ENCODE data around the gene ZBTB7C. TPM values are rescaled to one million over a fixed set of nuclear protein-coding genes. Genes with fewer than 3 reads are reported as not detected.

The ZBTB7C gene
- total and polyA plus RNA-seq, 2 of the 4 experiments (the other 2 are of a cell fraction), result not detected

GRCh38 chr18:48042431-48042830 is 366.8 kb downstream of the ZBTB7C start:
- Histone ChIP-seq H2AK9ac (replicated peaks; ENCODE audit: low read depth, low read length, poor library complexity) (no peak overlapping the region), H3K14ac (replicated peaks; ENCODE audit: low read depth, low read length) (no peak overlapping the region), H3K23ac (ENCODE audit: low read depth, low read length) (no peak overlapping the region), H4K5ac (ENCODE audit: low read depth, low read length) (no peak overlapping the region), H3K36me3 (ENCODE audit: control insufficient read depth, insufficient read depth, low read length) (no peaks in the 10 kb centered on the region), H2BK20ac (ENCODE audit: low read depth, low read length) (no peak overlapping the region), H3K4me1 (ENCODE audit: control insufficient read depth, insufficient read depth, low read length) (no peaks in the 10 kb centered on the region), H2BK5ac (ENCODE audit: low read depth, low read length, poor library complexity, severe bottlenecking) (no peak overlapping the region), H3K18ac (ENCODE audit: low read depth, low read length) (no peak overlapping the region), H3K9me1 (ENCODE audit: insufficient read depth, low read length) (no peaks in the 10 kb centered on the region), H4K8ac (ENCODE audit: low read depth in 2 of 2, low read length in 2 of 2) (no peak overlapping the region), H4K91ac (ENCODE audit: insufficient read depth, low read depth, low read length) (no peak overlapping the region), H3K56ac (ENCODE audit: extremely low read depth, insufficient read depth, low read length) (no peak overlapping the region), H3K4ac (ENCODE audit: low read depth, low read length) (no peak overlapping the region), H3K4me3 (ENCODE audit: insufficient read depth, low read depth, low read length) (no peak overlapping the region), H2AK5ac (ENCODE audit: low read depth, low read length) (no peak overlapping the region), H2AFZ (replicated peaks; ENCODE audit: low read length, poor library complexity) (no peak overlapping the region), H3K79me1 (ENCODE audit: low read depth in 1 of 2, low read length in 2 of 2) (no peaks in the 10 kb centered on the region), H4K20me1 (ENCODE audit: insufficient read depth, low read length) (no peaks in the 10 kb centered on the region), H3K9ac (ENCODE audit: low read depth, low read length) (no peak overlapping the region), H2BK15ac (ENCODE audit: low read depth, low read length) (no peak overlapping the region), H3K9me3 (ENCODE audit: control insufficient read depth, insufficient read depth, low read length) (no peaks in the 10 kb centered on the region), H2BK120ac (ENCODE audit: low read depth, low read length) (no peak overlapping the region), H3K27me3 (ENCODE audit: control insufficient read depth, insufficient read depth, low read length) (peaks cover 3% of the 10 kb centered on the region), H3K4me2 (ENCODE audit: low read depth, low read length) (no peak overlapping the region), H3K27ac (ENCODE audit: insufficient read depth, low read length) (no peak overlapping the region)
- no peak for DNase-seq
- intact Hi-C loops (cut with micrococcal nuclease) (no loop called here), in situ Hi-C loops (cut with MboI; ENCODE audit: low sequenced_read_pairs) (no loop called here), dilution Hi-C loops (cut with HindIII; ENCODE audit: low sequenced_read_pairs, unreplicated experiment) (no loop called here)
- POLR2A ChIA-PET (ENCODE audit: unreplicated experiment), result no interaction called here
- TF ChIP-seq ELK1 (IDR thresholded peaks at IDR 0.05; ENCODE audit: borderline replicate concordance, low read depth, low read length) (no peak), CEBPB (IDR thresholded peaks at IDR 0.05; ENCODE audit: low read depth, low read length) (no peak), MXI1 (IDR thresholded peaks at IDR 0.05; ENCODE audit: borderline replicate concordance, low read depth, low read length) (no peak), BHLHE40 (IDR thresholded peaks at IDR 0.05; ENCODE audit: low read depth, low read length) (no peak), CTCF (conservative IDR thresholded peaks at IDR 0.05; ENCODE audit: low read depth, low read length) (no peak), SMC3 (IDR thresholded peaks at IDR 0.05; ENCODE audit: low read depth, low read length) (no peak), NFE2L2 (IDR thresholded peaks at IDR 0.05; ENCODE audit: low read depth, low read length) (no peak), RFX5 (IDR thresholded peaks at IDR 0.05; ENCODE audit: low read depth, low read length) (no peak), CHD1 (IDR thresholded peaks at IDR 0.05; ENCODE audit: low read depth, low read length) (no peak), USF2 (IDR thresholded peaks at IDR 0.05; ENCODE audit: low read depth, low read length) (no peak), RCOR1 (IDR thresholded peaks at IDR 0.05; ENCODE audit: insufficient replicate concordance, low read length) (no peak), MAFK (IDR thresholded peaks at IDR 0.05; ENCODE audit: low read depth, low read length) (no peak), FOS (IDR thresholded peaks at IDR 0.05; ENCODE audit: low read depth, low read length) (no peak), POLR2A (IDR thresholded peaks at IDR 0.05; ENCODE audit: low read depth, low read length) (no peak), MAZ (IDR thresholded peaks at IDR 0.05; ENCODE audit: borderline replicate concordance, low read depth, low read length) (no peak), RAD21 (IDR thresholded peaks at IDR 0.05; ENCODE audit: low read length) (no peak)
- CTCF ChIA-PET, result no interaction called here
- ATAC-seq (ENCODE audit: low read depth), result no peak
- no TSS peak for BruUV-seq (replicated peaks)
- no CpG with 5 or more reads among the region's 4 CpGs for WGBS, 2 experiments (ENCODE audit: extremely low coverage in 2 of 2, insufficient read length in 1 of 2)
